ENCODE data around the gene IGF1.

The IGF1 gene

DNA sequence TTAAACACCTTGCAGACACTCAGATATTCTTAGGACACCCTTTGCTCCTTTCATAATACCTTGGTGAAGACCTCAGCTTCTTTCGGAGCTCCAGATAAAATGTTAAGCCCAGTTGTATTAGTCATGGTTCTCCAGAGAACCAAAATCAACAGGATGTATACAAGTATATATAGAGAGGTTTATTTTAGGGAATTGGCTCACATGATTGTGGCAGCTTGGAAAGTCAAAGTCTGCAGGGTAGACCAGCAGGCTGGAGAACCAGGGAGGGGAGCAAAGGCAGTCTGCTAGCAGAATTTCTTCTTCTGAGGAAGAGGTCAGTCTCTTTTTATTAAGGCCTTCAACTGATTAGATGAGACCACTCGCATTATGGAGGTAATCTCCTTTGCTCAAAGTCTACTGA, 6.9 kb upstream of the IGF1 start:
- no peak for DNase-seq

DNA sequence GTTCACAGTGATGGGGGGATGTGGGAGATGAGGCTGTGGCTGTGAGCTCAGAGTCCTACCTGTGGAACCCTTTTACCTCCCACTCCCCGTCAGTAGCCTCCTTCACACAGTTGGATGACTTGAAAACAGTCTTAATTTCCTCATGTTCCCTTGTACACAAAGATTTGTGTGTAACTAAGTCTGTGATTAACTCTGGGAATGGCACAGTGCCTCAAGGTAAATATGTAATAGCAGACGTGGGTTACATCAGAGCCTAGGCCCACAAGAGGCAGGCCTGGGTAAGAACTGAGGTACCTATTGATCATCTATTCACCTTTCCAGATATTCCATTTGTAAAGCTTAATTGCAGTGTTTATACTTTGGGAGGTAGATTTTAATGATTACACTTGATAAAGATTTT, 5.8 kb upstream of the IGF1 start:
- DNase-seq = no peak

DNA sequence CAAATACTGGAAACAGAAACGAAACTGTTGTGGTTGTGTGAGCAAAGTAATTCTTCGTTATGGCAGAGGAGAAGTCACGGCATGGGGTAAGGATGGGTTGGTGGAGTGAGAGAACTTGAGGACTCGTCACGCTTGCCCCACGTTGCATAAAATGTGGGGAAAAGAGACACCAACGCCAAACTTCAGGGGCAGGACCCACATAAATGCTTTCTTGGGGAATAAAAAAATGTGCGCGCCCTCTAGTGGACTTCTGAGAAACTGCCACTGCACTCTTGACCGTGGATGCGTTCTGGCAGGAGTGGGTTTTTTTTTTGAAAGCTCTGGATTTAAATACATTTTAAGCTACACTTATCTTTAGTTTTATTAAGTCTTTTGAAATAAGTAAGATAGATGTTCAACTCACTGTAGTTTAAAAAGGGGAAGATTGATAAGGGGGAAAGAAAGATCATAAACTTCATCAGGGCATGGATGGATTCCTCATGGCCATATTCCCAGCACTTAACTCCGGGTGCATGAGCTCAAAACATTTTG, 4.1 kb upstream of the IGF1 start:
- peak; percentile 19 to 37 for DNase-seq

DNA sequence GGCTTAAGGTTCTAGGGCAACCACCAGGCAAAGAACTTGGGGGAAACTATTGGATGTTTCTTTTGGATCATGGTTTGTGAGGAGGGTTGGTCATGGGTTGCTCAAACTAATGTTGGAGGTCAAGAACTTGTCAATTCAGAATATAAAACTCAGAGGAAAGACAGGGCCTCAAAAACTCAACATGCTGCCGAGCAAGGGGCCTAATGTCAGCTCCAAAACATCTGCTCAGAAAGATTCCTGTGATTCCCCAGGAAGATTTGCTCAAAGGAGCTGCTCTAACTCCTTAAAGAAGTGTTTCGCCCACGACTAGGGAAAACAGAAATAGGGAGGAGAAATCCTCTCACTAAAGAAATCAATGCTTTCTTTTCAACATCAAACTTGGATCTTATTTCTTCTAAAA, 3.7 kb upstream of the IGF1 start:
- DNase-seq = no peak

DNA sequence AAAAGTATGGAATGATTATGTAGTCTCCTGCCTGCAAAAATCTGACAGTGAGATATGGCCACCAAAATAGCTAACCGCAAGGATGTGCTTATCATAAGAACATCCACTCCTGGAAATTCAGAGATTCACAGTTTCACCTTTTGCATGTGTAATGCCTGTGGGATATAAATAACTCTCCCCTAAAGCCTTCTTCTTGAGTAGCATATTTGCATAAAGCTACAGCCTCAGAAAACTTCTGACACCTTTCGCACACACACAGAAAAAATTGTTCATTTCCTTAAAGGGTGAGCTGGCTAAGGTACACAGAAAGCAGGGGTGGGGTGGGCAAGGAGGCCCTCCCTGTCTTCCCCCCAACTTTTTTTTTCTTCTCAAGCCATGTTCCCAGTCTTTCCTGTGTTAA, 3.1 kb upstream of the IGF1 start:
- DNase-seq = no peak

DNA sequence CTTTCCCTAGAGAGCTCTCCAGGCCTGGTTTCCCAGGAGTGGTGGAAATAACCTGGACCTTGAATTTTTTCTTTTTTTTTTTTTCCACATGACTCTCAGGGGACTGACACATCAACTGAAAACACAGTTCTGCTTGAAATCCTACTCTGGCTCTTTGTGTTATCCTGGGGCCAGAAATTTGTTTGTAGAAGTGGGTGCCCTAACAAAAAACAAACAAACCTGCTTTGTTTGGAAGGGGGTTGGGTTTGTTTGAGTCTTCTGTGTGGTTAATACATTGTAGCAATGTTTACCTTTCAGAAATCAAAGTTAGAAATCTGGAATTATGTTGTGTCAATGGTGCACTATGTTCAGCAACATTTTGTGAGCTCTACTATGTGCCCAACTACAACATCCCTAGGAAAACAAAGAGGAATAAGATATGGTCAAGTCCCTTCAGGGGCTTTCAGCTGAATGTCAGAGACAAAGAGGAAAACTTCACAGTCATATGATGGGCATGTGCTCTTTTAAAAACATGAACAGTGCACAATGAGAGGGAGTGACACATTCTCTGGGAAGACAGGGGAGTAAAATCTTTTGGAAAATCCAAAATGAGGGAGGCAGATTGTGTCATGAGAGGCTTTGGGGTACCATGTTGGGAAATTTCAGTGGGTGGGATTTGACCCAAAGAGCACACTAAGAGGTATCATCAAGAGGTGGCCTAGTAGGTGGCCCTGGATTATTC, 1.5 kb upstream of the IGF1 start:
- no peak for DNase-seq

DNA sequence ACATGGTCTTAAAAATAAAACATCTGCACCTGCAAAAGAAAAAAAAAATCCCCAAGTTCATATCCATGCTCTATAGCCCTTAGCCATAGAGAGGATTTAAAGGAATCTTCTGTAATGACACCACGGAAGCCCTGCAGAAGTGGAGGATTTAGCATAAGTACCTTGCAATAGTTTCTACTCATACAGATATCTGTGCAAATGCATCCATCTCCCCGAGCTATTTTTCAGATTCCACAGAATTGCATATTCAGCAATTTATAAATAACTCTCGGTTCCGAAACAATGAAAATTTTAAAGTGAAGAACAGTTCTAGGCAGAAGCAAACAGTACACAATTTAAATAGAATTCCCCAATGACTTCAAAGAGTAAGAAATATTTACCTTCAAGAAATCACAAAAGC, 424 bp downstream of the IGF1 start:
- no peak for DNase-seq

DNA sequence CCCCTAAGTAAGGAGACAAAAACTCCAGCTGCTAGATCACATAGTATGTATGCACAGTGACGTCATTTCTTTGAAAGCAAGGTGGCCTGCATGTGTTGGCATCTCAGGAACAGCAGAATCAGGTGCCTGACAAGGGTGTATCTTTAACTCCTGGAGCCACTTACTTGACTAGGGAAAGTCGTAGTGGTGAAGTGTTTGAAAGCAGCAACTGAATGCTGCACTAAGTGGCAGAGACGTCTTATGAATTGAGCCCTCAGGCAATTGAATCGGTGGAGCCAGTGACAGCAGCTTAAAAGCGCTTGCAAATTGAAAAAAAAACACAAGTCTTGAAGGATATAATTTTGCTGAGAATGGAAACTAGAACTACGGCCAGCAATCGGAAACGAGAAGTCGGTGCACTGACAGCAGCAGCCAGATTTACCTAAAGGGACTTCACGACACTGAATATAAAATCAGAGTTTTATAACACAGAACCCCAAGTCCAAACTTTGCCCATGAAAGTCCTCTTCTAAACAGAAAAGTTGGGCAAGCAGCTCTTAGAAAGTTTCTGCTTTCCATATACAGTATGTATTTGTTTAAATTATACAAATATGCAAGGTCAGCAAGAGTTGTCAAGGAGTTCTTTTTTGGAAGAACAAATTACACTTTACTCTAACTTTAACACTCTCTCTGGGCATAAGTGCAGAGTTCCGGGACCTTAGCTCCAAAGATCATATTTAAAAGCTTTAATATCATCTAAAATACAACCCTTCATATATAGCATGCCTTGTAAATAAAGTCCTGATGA, 1.1 kb downstream of the IGF1 start:
- no peak for DNase-seq

DNA sequence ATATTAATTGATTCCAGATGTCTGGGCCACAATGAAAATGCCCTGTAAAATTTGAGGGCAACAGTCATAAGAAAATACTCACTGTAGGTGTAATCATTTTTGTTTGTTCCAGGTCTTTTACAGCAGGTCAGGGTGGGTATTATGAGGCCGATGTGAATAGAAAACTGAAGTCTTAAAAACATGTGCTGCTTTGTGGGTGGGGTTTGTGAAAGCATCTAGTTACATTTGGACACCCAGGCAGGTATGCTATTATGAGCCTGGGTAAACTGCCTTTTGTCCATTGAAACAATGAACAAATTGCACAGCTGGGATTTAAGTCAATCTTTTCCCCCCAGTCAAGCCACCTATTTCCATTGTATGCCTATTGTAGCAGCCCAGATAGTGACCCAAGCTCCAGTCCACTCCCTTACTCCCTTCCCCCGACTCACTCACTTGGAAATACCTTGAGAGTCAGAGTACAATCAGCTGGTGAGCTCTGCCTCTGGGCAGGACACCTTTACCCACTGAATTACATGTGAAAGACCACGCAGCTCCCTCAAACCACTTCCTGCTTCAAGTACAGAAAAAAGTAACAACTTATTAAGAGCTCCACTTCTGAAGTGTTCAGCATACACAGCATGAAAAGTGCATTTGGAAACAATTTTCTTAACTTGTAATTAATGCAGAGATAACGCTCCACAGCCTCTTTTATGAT, 1.8 kb downstream of the IGF1 start:
- no peak for DNase-seq

DNA sequence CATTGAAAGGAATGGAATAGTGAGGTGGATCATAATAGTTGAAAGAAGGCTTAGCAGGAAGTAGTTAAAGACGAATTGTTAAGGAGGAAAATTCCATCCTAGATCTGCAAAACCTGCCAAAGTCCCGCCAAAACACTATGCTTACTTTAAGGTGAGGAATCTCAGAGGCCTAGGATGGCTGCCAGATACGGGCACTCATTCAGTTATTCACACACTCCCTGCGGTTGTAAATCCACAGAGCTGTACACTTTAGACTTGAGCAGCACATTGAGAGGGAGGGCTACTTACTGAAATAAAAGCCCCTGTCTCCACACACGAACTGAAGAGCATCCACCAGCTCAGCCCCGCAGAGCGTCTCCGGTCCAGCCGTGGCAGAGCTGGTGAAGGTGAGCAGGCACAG, 5.0 kb downstream of the IGF1 start:
- DNase-seq = no peak

DNA sequence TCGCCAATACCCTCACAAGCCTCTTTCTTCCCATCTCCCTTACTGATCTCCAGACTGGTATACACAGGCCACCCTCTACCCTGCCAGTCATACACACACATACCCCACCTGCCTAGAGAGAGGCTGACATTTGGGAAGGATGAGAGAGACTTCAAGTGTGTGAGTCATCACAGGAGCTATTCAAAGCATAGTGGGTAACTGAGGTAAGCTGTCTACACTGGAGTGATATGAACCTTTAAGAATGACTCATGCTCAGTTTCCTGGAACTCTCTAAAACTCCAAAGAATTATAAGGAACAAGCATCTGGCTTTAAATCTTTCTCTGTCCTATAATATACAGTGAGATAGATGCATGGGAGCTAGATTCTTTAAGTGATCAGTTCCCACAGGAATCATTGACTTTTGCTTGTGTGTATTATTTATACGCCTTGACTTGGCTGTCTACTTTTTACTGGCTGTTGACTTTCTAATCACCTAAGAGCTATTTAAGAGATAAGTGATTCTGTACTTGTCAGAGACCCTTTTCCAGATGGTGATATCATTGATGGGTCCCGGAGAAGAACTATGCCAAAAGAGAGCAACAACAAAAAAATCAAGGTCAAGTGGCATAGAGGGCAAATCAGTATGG, 5.8 kb downstream of the IGF1 start:
- no peak for DNase-seq

DNA sequence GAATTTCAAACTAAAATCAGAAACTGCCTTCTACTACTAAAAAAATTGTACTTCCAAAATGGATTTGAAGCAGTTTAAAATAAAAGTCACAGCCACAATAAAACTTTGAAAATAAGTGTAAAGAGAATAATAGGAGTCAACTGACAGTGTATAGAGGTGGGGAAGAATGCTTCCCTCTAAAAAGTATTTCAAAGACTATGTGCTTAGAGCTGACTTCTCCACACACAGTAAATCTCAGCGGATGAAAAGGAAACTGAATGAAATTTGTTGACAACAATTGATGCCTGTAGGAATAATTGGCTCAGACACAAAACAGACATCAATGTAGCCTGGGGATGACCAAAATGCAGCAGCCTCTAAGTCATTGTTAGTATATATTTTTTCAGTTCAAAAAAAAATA, 7.9 kb downstream of the IGF1 start:
- DNase-seq = no peak

DNA sequence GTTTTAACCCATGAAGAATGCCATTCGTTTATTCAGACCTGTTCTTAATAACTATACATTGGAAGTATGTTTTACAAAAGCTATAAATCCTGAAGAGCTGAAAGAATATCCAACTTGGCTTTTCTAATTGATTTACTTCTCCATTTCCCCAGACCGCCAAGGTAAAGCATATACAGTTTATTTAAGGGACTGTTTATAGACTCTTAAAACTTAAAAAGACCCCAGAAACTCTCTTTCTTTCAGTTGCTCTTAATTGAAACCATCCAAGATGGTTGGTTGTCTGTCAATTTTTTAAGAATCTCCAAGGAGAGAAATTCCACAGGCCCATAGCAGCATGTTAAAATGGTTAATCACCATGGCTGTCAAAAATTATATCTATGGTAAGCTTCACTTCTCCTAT, 8.8 kb downstream of the IGF1 start:
- no peak for DNase-seq

DNA sequence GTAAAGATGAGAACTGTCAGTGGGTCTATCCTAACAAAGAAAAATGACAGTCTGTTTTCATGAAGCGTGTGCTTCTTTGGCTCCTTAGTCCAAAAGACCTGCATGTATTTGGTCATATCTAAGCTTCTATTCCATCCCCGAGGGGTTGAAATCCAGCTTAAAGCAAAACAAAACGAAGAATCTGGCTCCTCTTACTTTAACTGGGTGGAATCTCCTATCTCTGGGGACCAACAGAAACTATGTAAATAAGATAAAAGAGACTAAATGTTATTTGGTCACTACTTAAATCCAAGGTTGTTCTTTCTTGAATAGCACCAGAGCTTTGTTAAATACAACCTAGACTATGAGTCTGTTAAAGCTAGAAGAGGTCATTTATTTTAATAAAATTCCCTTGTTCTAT, 9.4 kb downstream of the IGF1 start:
- DNase-seq = no peak

DNA sequence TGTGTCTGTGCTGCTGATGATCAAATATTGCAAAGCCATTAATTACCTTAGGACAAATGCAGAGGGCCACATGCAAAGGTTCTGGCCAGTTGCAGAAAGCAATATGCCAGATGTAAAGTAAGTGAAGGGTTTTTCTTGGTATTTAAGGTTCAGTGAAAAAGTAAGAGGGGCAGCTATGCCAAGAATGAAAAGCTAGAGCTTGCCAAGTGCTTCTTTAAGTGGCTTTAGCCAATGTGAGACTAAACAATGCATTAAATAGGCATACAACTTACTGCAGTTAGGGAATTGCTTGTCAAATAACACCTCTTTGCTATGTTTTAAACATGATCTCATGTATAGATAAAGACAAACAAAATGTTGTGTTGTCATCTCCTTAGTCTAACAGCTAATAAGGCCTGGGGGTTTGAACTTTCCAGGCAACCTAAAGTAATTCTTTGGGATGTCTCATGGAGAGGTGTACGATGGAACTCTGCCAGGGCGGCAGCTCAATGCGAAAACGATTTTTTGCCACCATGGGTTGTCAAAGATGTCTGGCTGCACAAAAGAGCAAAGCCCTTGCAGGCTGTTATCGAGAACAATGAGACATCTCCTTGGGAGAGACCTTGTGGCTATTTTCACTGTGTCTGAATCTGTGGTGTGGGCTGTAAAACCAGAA, 12.0 kb downstream of the IGF1 start:
- no peak for DNase-seq

DNA sequence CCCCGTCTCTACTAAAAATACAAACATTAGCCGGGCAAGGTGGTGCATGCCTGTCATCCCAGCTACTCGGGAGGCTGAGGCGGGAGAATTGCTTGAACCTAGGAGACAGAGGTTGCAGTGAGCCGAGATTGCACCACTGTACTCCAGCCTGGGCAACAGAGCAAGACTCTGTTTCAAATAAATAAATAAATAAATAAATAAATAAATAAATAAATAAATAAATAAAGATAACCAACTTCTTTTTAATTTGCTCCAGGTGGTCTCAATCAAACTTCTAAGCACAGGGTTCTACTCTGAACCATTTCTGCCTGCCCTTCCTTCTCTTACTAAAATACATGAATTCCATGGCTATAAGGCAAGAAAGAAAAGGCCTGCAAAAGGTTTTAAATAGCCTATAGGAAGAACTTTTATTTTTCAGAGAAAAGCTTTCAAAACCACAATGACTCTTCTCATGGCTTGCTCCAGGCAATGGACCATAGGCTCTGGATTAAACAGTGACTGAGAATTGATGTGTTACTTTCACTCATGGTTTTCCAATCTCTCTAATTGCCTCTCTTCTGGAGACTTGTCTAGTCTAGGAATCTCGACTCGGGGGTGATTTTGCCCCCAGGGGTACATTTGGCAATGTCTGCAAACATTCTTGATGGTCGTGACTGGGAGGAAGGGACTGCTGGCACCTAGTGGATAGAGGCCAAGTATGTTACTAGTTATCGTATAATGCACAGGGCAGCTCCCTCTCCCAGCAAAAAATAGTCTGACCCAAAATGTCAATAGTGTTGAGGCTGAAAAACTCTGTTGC, 14.4 kb downstream of the IGF1 start:
- DNase-seq = no peak

DNA sequence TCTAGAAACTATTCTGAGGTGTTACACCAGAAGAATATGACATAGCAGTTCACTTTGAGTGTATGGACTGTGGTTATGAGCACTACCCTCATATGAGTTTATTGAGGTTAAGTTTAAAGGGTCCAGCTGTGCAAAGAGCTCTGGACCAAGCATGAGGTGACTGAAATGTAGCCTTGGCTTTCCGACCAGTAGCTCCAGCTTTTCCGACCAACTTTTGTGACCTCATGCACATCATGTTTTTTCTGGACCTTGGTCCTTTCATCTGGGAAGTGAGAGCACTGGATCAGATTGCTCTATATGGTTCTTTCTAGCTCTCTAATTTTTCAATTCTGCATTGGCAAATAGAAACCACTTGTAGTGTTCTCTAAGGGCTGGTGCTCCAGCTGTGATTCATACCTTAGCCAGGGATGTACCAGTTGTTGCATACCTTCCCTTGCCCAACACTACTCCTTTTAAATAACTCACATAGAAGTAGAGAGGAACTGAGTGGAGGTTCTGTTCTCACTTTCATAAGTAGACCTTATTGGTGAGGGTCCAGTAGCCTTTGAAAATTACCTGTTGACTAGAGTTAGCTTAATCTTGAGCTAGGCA, 16.6 kb downstream of the IGF1 start:
- DNase-seq = no peak

DNA sequence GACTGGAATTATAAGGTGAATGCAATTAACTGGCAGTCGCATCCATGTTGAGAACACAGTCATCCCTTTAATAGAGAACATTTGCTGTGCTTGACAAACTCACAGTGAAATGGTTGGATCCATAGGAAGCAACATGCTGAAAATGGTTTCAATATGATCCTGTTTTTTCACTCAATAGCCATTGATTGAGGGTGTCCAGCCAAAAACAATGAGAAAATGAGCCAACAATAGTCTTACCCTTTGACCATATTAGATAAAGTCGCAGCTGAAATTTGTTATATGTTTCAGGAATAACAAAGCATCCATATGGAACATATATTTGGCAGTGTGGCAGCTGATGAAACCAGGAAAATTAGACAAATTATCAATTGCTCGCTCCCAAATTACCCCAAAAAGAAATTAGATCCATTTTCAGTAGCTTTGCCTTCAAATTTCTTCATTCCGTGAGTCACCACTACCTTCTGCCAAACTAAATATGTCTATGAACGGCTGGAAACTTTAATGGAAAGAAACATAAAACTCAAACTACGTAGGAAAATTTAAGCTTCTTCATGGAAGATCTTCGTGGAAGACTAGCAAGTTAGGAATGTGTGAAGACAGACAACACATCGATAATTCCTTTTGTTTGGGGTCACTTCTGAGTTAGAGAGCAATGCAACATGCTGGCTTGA, 17.4 kb downstream of the IGF1 start:
- no peak for DNase-seq

DNA sequence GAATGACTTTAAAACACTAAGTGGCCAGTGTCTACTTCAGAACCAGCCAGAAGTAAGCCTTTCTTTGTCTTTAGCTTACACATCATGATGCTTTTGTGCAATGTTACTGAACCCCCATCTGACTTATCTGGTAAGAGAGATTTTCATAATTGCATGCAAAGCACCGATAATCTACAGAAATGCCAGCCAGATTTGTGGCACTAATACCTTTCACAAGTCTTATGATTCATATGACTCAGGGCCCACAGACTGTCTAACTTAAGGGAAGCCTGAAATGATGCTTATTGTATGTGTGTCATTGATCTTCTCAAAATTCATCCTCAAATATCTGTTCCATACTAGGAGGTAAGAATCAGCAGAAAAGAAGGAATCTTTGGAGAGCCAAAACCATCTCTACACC, 18.0 kb downstream of the IGF1 start:
- DNase-seq = no peak

DNA sequence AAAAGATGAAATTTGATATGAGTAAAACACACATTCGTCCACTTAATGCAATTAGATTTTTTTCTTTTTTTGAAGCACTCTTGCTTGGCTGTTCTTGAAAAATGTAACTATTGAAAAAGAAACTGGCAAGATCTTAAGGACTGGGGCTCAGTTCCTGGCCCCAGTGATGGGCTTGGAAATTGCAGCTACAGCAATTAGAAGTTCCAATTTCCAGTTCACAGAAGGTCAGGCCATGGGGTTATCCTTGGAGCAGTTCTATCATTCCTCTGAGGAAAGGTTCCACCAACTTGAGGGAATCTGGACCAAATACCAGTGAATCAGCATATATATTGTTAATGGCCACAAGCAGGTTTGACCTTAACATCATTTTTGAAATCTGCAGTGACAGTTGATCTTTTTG, 18.9 kb downstream of the IGF1 start:
- DNase-seq = no peak

DNA sequence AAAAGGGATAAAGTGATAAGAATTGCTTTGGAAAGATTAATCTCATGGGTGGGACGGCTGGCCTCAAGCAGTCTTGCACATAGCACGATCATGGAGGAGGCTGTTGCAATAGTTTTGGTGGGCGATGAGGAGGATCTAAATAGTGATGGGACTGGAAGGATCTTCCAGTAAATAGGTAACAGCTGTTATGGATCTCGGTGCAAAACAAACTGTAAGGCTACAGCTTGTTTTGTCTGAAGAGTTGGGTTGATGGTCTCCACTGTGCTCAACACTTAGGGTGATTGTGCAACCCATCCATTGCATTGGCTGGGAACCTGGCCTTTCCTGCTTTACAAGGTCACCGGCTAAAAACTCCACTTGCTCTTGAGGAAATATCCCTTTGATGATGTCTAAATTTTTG, 21.0 kb downstream of the IGF1 start:
- DNase-seq = no peak

All from AML-193 (cell line).